SHP77 treated with DMSO at 0.1 percent for 48 hours (cell line): Measurements from ENCODE around the gene BRD7.

ENCODE experiments used
- DNase-seq: peaks from one replicate; lab custom pipeline; 2025; lab: John Stamatoyannopoulos, UW

The BRD7 gene

DNA sequence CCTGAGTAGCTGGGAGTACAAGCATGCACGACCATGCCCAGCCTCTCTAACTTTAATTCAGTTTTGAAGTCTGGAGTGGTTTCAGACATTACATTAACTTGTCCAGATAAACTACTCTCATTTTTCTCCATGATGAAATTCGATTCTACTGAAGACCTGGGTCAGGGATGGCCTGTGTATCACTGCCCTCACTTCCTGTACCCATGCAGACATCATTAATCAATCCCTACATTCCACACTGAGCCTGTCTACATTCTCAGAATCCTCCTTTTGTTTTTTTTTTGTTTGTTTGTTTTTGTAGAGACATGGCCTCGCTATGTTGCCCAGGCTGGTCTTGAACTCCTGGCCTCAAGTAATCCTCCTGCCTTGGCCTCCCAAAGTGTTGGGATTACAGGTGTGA lies 79.9 kb downstream of the BRD7 start:
- no peak for DNase-seq

DNA sequence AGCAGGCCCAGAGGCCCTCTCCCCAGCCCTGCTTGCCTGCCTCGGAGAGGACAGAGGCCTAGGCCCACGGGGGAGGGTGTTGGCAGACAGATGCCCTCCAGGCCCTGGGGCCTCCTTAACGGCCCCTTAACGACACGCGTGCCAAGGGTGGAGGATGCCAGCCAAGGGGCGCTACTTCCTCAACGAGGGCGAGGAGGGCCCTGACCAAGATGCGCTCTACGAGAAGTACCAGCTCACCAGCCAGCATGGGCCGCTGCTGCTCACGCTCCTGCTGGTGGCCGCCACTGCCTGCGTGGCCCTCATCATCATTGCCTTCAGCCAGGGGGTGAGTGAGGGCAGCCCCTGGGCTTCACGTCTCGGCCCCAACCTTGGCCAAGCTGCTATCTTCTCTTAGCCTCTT lies 80.8 kb downstream of the BRD7 start:
- no peak for DNase-seq

DNA sequence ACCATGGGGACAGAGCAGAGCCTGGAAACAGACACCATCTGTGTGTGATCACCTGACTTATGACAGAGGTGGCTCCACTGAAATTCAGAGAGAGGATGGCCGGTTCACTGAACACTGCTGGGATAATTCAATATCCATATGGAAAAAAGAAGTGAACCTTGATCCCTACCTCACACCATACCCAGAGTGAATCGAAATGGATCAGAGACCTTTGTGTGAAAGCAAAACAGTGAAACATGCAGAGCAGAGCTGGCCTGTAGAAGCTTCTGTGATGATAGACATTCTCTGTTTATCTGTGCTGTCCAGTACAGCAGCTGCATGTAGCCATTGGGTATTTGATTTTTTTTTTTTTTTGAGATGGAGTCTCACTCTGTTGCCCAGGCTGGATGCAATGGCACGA lies 82.1 kb downstream of the BRD7 start:
- DNase-seq = no peak

DNA sequence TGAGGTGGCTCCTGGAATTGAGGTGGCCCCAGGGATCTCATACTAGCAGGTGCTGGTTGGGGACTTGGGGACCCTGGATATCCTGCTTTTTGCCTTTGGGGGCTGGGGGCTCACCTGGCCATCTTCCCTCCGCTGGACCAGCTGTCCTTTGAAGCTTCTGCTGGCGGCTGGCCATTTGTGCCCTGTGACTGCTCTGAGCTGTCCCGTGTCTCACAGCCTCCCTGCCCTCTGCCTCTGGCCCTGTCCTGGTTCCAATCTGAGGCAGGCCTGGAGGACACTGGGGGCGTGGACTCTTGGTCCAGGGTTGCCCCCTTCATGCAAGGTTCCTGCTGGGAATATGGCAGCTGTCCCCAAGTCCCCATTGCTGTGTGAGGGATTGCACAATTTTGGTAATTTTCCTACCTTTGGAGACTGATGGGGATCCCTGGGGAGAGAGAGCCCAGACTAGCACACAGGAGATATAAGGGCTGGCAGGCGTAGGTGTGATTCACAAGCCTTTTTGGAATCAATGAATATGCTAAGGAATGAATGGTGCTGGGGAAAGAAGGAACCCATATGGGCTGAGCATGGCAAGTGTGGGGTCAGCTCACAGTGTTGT lies 83.3 kb downstream of the BRD7 start:
- DNase-seq = no peak

DNA sequence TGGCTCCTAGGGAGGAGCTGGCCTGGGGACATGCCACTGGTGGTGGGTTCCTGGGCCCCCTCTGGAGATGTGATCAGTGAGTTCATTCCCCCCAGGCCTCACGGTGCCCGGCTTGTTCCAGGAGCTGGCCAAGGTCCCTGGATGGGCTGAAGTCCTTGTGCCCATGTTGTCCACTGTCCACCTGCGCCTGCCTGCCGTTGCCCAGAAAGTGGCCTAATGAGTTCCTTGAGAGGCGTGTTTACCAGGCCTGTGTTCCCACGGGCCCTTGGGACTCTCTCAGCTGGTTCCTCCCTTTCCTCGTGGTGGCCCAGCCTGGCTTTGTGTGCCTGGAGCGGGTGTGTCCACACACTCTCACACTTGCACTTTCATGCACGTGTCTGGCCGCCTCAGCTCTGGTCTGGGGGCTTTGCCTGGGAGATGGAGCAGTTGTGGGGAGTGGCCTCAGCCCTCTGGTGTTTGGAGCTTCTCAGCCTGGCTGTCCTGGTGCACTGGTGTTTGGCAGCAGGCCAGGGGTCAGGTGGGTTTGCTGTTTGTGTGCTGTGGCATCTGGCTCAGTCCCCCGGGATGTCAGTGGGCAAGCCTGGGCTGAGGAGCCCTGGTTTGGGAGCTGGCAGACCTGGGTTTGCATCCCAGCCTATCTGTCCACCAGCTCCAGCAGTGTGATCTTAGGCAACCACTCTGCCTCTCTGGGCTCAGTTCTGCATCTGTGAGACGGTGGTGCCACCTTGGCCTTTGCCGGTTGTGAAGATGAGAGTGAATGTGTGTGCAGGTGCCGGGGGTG lies 84.5 kb downstream of the BRD7 start:
- DNase-seq = no peak

DNA sequence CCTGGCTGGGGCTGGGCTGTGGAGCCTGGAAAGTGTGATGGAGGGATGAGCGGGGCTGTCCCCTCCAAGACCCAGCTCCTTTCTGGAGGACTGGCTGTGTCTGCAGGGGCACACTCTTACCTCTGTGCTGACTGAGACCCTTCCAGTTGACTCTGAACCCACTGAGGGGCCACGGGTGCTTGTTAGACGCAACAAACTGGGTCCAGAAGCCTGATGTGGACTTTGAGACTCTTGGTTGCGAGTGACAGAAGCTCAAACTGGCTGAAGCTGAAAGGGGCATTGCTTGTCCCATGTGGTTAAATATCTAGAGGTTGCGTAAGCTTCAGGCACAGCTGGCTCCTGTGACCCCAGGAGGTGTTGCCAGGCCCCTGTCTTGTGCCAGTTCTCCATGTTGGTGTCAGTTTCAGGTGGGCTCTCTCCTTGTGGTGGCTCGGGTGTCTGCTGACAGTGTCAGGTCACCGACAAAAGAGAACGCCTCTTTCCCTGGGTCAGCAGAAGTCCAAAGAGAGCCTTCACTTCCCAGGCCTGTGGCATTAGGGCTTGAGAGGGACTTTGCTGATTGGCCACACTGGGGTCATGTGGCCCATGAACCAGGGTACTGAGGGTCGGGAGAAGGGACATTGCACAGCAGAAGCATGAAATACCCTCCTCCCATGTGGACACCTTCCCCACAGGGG lies 85.7 kb downstream of the BRD7 start:
- DNase-seq = no peak

DNA sequence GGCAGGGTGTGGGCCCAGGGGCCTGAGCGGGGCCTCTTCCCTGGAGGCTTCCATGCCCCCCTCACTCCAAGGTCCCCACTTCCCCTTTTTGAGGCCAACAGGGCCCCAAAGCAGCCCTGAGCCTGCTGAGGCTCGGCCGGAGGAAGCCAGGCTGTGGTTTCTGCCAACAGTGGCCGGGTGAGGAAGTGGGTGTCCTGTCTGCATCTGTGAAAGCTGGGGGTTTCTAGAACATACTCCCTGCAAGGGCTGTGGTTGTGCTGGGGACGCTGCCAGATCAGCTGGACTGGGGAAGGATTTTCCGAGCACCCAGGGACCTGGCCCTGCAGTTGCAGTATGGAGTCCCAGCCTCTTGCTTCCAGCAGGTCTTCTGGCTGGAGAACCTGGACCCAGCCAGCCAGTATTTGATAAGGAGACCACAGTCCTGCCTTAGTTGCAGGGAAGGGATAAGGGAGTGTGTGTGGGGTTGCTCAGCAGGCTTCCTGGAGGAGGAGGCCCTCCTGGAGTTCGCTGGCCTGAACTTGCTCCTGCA lies 86.7 kb downstream of the BRD7 start:
- no peak for DNase-seq

DNA sequence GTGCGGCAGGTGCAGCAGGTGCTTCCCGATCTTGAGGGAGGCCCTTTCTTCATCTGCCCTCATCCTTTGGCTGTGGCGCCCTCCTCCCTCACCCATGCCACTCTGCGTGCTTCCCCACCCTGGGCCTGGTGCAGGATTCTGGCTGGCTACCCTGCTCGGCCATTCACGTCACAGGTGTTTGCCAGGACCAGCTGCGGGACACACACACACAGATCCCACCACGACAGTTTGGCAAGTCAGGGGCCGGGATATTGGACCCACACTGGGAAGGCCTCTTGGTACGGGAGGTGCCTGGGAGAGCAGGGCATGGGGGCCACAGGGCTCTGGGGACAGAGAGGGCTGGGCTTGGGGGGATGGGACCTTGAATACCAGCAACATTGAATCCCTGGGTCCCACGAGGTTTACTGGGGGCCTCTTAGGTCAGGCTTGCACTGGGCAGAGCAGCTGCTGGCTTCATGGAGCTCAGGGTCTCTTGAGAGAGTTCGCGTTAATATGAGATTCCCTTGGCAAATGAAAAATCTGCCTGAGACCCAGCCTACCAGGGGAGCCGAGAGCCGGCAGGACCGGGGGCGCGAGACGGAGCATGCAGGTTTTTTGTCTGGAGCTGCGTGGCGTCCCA lies 87.3 kb downstream of the BRD7 start:
- DNase-seq = no peak

DNA sequence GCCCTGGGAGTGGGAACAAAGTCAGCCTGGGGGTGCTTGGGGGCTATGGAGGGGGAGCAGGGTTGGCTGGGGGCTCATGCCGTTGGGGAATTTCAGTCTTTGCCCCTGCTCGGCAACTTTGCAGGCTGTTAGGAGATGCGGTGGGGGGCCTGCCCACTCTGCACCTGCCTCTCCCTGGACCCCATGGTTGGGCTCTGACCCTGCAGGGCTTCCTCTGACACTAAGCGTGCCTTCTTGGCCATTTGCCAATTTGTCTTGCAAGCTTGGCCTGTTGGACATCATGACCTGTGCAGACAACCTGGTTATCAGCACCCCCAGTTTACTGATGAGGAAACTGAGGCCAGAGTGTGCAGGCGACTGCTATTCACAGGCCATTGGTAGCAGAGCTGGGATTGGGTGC lies 87.9 kb downstream of the BRD7 start:
- no peak for DNase-seq

DNA sequence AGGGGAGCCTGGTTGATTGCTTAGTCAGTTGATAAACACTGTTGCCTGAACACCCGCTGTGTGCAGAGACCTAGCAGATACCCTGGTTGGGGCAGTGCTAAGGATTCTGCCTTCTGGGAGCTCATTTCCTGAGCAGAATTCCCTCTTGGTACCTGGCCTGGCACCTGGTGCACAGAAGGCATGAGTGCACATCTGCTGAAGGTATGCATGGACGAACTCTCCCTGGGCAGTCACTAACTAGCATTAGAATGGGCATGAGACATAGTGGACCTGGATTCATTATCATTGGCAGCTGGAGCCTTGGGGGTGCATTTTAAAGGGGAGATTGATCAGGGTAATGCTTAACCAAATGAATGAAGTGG lies 89.3 kb downstream of the BRD7 start:
- no peak for DNase-seq

DNA sequence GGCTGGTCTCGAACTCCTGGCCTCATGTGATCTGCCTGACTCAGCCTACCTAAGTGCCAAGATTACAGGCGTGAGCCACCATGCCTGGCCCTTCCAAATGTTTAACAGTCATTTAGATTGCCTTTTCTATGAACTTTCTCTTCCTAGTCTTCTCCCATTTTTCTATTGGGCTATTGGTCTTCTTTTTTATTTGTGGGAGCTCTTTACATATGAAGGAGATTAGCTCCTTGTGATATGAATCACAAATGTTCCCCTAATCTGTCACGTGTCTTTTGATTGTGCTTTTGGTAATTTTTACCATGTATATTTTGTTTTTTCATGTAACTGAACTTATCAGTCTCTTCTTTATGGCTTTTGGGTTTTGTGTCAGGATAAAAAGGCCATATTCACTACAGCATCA lies 90.5 kb downstream of the BRD7 start:
- DNase-seq = no peak

DNA sequence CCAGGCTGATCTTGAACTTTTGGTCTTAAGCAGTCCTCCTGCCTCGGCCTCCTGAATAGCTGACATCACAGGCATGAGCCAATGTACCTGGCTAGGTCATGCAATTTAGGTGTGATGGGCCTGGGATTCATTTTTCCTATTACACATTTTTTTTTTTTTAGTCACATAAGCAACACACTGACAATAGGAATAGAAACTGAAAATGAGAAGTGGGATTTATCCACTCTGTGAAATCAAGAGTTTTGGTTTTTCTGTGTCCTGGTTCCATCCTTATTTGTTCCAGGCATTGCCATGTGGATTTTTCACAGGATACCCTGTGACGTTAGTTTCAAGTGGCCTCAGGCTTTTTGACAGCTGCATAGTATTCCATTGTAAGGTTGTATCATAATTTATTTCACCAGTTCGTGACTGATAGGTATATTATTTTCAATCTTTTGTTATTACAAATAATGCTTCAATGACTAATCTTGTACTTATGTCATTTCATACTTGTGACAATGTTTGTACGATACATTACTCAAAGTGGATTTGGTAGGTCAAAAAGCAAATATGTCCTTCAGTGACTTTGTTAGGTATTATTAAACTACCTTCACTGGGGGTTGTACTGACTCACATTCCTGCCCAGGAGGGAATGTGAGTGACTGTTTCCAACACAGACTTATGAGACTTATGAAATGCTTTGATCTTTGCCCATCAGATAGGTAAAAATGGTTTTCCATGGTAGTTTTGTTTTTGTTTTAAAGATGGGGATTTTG lies 91.8 kb downstream of the BRD7 start:
- DNase-seq = no peak

DNA sequence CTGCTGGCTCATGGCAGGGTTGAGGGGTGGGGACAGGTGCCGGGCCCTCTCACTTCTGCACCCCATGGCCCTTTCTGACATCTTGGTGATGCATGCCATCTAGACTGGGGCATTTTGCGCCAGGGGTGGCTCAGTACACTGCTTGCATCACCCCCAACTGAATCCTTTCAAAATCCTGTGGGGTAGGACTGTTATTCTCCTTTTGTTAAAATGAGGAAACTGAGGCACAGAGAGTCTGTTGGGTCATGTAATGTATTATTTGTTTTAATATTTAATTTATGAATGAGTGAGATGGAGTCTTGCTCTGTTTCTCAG lies 92.5 kb downstream of the BRD7 start:
- DNase-seq = no peak

DNA sequence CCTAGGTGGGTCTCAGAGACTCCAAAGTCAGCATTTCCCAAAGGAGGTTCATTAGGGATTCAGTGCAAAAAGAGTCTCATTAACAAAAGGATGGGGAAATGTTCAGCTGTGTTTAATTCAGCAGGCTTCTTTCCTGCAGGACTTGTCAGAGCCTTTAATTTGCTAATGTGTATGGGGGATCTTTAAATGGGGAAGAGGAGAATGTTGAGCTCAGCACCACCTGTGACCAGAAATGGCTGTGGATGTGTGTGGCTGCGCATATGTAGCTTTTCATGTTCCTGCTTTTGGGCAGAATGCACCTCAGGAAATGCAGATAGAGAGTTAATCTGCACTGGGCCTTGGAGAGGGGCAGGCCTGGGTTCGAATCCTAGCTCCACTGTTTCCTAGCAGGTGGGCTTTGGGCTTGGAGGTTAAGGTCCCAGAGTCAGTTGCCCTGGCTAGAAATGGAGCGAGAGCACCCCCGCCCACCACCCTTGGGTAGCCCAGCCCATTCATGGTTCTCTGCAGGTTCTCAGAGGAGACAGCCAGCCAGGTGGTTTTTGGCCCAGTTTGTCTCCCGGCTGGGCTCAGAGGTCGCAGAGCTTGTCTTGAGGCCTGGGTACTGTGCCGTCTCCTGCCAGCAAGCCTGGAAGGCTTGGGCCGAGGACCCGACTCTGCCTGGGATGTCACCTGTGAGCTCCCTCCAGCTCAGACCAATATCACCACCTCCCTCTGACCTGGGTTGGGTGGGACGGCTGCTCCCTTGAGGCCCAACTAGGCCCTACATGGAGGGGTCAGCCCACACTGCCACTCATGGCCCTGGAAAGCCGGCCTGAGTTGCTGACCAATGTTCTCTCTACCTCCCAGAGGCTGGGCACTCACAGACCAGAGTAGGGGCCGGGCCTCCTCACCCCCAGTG lies 93.1 kb downstream of the BRD7 start:
- no peak for DNase-seq

DNA sequence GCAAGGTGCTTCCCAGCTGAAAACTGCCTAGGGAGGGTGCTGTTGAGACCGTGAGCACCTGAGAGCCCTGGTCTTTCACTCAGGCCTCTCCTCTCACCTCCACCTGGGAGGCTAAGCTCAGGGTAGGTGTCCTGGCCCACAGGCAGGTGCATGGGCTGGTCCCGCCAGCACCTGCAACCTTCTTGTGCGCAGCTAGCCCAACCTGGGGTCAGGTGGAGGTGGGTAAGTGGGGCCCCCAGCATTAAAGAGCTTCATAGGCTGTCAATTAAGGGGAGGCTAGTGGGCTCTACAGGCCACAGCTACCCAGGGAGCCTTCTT lies 93.7 kb downstream of the BRD7 start:
- no peak for DNase-seq

DNA sequence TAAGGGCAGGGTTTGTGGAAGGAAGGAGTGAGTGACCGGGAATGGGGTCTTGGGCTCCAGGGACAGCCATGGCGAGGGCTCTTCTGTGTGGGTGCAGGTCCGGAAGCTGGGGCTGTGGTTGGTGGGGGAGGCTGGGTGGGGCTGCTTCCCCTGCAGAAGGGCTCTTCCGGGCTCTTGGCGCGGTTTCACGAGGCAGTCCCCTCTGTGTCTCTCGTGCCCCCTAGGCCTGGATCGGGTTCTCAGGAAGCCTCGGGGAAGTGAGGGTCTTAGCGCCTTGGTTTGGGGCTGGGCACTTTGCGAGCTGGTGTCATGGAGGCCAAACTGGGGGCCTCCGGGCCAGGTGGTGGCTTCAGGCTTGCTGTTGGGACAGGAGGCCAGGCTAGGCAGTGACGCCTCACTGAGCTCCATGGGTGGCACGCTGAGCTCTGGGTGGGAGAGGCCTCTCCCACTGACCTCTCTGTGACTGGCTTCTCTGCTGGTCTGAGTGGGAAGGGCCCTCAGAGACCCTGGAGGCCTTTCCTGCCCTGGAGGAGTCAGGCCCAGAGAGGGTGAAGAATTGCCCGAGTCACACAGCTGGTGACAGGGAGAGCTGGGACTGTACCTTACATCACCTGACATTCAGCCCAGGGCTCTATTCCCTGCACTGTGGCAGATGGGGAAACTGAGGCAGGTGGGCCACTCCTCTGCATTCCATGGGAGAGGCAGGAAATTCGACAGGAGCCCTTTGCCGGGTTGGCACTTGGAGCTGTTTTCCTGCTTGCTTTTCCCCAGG lies 94.3 kb downstream of the BRD7 start:
- DNase-seq = no peak

DNA sequence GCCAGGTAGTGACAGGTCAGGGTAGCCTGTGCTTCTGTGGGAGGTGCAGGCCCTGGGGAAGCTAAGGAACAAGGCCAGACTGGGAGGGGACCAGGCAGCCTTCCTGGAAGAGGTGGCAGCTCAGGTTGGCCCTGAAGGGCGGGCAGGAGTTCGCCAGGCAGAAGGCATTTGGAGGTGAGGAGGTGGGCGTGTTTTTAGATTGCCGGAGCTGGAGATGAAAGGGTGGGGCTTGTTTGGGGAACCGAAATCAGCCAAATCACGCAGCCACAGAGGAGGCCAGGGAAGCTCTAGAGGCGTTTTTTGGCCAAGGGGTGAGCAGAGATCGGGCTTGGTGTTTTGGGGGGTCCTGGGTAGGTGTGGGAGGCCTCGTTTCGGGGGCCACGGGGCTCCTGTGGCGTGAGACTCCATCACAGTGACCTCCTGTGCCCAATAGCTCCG lies 94.9 kb downstream of the BRD7 start:
- no peak for DNase-seq

DNA sequence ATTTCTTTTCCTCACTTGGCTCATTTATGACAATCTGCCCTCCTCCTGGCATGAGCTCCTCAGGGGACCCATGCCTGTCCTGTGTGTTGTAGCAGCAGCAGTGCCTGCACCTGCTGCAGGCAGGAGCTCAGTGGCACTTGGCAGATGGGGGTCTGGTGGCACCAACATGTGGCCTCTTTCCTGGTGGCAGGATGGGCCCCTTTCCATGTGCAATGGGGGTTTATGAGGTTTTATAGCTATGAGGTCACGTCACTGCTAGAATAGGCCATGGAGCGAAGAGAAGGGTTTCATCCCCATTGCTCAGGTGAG lies 95.5 kb downstream of the BRD7 start:
- DNase-seq = no peak

DNA sequence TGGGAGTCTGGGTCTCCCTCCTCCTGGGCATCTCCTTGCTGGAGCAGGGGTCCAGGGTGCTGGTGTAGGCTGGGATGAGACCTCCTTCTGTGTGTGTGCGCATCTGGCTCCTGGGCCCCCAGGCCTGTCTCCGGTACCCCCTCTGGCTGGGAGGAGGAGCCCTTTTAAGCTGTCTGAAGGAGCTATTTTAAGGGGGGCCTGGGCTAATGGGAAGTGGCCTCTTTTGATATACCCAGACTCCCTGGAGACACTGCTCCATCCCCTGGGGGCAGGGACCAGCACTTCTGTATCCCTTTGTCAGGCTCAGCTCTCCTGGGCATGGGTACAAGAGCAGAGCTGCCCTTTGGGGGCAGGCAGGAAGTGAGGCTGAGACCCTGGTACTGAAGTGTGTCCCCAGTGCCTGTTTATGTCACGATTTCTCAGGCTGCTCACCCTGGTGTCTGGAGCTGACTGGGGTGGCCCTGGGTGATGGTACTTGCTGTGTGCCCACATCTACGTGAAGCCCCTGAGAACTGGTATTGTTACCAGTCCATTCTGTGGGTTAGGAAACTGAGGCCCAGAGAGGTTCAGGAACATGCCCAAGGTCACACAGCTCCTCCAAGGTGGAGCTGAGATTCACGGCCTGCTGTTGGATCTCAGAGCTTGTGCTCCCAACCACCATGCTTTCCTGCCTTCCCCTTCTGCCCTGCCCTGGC lies 96.0 kb downstream of the BRD7 start:
- no peak for DNase-seq

DNA sequence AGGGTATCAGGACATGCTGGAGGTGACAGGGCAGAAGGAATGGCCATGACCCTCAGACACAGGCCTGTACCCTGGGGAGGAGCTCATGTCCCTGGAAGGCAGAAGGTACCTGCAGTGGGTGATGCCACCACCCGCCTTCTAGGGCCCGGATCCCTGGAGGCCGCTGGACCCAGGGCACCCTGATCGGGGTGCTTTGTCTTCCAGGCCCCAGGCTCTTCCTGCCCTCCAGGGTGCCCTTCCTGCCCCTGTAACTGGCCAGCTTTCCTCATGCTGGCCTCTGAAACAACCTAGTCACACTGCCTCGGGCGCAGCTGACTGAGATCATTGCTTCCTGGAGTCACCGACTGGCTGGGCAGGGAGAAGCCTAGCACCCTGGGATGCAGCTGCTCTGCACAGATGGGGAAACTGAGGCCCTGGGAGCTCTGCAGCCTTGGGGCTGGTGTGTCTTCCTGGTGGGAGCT lies 96.6 kb downstream of the BRD7 start:
- no peak for DNase-seq
